ENCODE data around the gene COL5A3. TPM values are rescaled to one million over a fixed set of nuclear protein-coding genes. Genes with fewer than 3 reads are reported as not detected.

Gene COL5A3
- total RNA-seq, 2 donors from 2014 or later = 6.8 to 7.2 TPM

GRCh38 chr19:10006752-10007323, 3.5 kb downstream of the COL5A3 start:
- H3K4me1 ChIP-seq = peaks cover 0 to 43% of the 10 kb centered on the region in 2 donors
- no peak for TF ChIP-seq CTCF (IDR thresholded peaks at IDR 0.05)
- no peaks in the 10 kb centered on the region for H3K27me3 ChIP-seq
- no peaks in the 10 kb centered on the region for H3K9me3 ChIP-seq
- H3K27ac ChIP-seq = peak overlapping the region; percentile 79
- no peak for DNase-seq (ENCODE audit: low spot score)
- no peak overlapping the region for H3K4me3 ChIP-seq
- peaks cover 5% of the 10 kb centered on the region for H3K36me3 ChIP-seq

- TF ChIP-seq CTCF (IDR thresholded peaks at IDR 0.05) = no peak
- Histone ChIP-seq H3K27me3 (no peaks in the 10 kb centered on the region), H3K9me3 (no peaks in the 10 kb centered on the region), H3K4me3 (peak overlapping the region in 1 of 2 donors; percentile 1), H3K36me3 (peaks cover 5% of the 10 kb centered on the region), H3K27ac (peak overlapping the region; percentile 79), H3K4me1 (peaks cover 0 to 43% of the 10 kb centered on the region in 2 donors)
- DNase-seq (ENCODE audit: low spot score) = peak; percentile 60
Observed at GRCh38 chr19:10006335-10006708, 4.0 kb downstream of the COL5A3 start.

GRCh38 chr19:10005632-10006334, 4.5 kb downstream of the COL5A3 start:
- H3K4me1 ChIP-seq = peaks cover 0 to 43% of the 10 kb centered on the region in 2 donors
- TF ChIP-seq CTCF (IDR thresholded peaks at IDR 0.05) = no peak
- peak overlapping the region; percentile 79 for H3K27ac ChIP-seq
- H3K36me3 ChIP-seq = peaks cover 5% of the 10 kb centered on the region
- no peak for DNase-seq (ENCODE audit: low spot score)
- H3K27me3 ChIP-seq = no peaks in the 10 kb centered on the region
- H3K4me3 ChIP-seq = peak overlapping the region in 1 of 2 donors; percentile 1
- H3K9me3 ChIP-seq = no peaks in the 10 kb centered on the region

- Histone ChIP-seq H3K4me3 (no peak overlapping the region), H3K27ac (peak overlapping the region; percentile 10 to 79), H3K27me3 (no peaks in the 10 kb centered on the region), H3K36me3 (peaks cover 5% of the 10 kb centered on the region), H3K4me1 (peaks cover 0 to 35% of the 10 kb centered on the region in 2 donors), H3K9me3 (no peaks in the 10 kb centered on the region)
- TF ChIP-seq CTCF (IDR thresholded peaks at IDR 0.05) = no peak
- no peak for DNase-seq (ENCODE audit: low spot score)
Observed at GRCh38 chr19:10004617-10005016, 5.7 kb downstream of the COL5A3 start.

- H3K4me1 ChIP-seq = peaks cover 0 to 22% of the 10 kb centered on the region in 2 donors
- H3K4me3 ChIP-seq = no peak overlapping the region
- DNase-seq (ENCODE audit: low spot score) = no peak
- no peaks in the 10 kb centered on the region for H3K9me3 ChIP-seq
- TF ChIP-seq CTCF (IDR thresholded peaks at IDR 0.05) = no peak
- H3K27ac ChIP-seq = peak overlapping the region in 1 of 2 donors; percentile 7
- H3K36me3 ChIP-seq = peaks cover 6% of the 10 kb centered on the region
- H3K27me3 ChIP-seq = no peaks in the 10 kb centered on the region
Observed at GRCh38 chr19:10003271-10003670, 7.0 kb downstream of the COL5A3 start.
